NCI-H1436 treated with DMSO at 0.1 percent for 48 hours (cell line): ENCODE data around the gene GALNT11.
"Not testable (repeated sequence)": the region's sequence is repeated elsewhere in the genome, so short reads cannot be mapped to it uniquely, and the experiment has no call there.

ENCODE experiments used
- DNase-seq: peaks from one replicate; lab custom pipeline; 2025; lab: John Stamatoyannopoulos, UW

The GALNT11 gene

DNA sequence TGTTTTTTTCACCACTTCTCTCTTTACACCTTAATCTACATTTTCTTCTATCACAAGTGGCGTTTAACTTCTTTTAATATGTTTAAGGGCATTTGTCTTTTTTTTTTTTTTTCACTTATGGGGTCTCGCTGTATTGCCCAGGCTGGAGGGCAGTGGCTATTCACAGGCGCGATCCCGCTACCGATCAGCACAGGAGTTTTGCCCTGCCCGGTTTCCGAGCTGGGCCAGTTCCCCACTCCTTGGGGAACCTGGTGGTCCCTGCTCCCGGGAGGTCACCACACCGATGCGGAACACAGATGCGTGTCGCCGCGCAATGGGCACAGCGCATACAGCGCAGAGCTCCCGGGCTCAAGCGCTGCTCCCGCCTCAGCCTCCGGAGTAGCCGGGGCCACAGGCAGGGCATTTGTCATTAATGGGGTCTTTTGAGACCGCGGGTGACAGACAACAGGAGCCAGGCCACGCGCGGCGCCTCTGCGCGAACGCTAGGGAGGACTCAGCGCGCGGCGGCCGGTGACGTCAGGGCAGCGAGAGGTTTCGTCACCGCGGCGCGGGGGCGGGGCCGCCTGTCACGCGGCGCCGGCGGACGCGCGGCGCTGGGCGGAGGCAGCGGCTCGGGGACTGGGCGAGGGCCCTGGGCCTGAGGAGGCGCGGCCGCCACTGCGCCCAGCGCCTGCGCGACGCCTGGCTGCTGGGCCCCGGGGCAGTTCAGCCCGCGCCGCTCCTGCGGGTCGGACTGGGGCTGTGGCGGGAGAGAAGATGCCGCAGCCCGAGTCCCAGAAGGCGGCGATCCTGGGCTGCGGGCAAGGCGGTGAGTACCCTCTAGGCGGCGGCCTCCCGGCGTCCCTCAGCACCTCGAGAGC is at the start of gene GALNT11:
Gene GALNT11, plus strand, starts transcription at position 598 of the 860 bp plus-strand sequence. CDS start 68,554 bp downstream, outside the sequence.
- DNase-seq = no peak

GRCh38 chr7:151978616-151979015 is 46.9 kb upstream of the GALNT11 start:
- DNase-seq = no peak

GRCh38 chr7:151981223-151981622 is 44.3 kb upstream of the GALNT11 start:
- DNase-seq = no peak

- no peak for DNase-seq
These were observed 42.7 kb upstream of the GALNT11 start for GRCh38 chr7:151982806-151983205.

GRCh38 chr7:151984612-151985011 is 40.9 kb upstream of the GALNT11 start:
- no peak for DNase-seq

- no peak for DNase-seq
These were observed 37.5 kb upstream of the GALNT11 start for GRCh38 chr7:151987748-151988529.

DNA sequence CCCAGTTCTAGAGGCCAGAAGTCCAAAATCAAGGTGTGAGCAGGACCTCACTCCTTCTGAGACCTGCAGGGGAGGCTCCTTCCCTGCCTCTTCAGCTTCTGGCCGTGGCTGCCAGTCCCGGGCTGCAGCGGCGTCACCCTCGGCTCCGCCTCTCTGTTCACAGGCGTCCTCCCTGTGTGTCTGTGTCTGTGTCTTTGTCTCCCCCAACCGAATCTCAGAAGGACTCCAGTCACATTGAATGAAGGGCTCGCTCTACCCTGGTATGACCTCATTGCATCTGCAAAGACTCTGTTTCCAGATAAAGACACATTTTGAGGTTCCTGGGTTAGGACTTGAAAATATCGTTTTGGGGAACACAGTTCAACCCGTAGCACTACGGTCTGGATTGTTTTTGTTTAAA is 33.1 kb upstream of the GALNT11 start:
- DNase-seq = peak; percentile 10

DNA sequence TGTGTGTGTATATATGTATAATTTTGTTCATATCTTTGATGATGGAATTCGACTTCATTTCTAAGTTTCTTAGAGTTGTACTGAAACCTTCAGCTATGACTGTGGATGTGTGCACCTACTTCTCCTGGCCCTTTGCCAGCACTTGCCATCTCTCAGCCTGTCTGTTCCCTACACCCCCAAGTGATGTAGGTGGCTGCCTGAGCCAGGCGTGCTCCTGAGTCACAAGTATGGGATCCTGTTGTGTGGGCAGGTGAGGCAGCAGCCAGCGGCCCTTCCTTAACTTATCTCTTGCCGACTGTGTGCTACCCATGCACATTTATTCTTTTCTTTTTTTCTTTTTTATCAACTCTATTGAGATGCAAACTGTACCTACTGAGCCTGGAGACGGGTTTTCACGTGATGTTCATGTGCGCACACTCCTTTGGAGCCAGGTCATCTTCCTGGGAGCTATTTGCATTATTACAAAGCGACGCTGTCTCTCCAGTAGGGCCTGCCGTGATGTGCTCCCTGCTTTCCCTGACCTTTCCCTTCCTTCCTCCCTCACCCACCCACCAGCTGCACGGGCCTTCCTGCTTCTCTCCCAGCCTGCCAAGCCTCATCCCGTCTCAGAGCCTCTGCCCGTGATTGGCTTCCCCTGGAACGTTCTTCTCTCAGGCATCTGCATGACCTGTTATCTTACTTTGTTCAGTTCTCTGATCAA is 31.3 kb upstream of the GALNT11 start:
- no peak for DNase-seq

GRCh38 chr7:151999424-152000090 is 25.9 kb upstream of the GALNT11 start:
- no peak for DNase-seq

- no peak for DNase-seq
These were observed 25.3 kb upstream of the GALNT11 start for GRCh38 chr7:152000191-152000590.

- no peak for DNase-seq
These were observed 19.1 kb upstream of the GALNT11 start for GRCh38 chr7:152006336-152006735.

DNA sequence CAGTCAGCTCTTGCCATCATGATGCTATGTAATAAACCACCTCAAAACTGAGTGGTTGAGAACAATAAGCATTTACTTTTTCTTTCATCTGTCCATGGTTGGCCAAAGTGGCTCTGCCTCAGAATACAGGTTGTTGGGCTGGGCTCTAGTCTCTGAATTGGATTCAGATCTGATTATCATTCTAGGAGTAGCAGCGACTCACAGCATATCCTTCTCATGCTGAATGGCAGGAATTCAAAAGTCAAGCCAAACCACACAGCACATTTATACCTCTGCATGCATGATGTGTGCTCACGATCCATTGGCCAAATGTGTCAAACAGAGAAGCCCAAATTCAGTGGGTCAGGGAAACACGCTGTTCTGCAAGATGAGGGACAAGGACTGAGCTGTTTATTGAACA is 13.6 kb upstream of the GALNT11 start:
- DNase-seq = no peak

GRCh38 chr7:152013230-152013629 is 12.2 kb upstream of the GALNT11 start:
- DNase-seq = no peak

DNA sequence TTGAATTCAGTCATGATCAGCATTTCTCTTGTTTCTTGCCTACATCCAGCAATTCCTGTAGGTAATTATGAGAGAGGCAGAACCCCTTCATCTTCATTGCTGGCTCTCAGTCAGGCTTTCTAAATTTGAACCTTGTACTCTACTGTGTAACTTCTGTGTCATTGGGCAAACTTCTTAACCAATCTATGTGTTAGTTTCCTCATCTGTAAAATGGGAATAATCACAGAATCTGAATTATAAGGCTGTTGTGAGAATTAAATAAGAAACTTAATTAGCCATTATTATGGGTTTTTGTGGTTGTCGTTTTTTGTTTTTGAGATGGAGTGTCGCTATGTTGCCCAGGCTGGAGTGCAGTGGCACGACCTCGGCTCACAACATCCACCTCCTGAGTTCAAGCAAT is 11.5 kb upstream of the GALNT11 start:
- no peak for DNase-seq

DNA sequence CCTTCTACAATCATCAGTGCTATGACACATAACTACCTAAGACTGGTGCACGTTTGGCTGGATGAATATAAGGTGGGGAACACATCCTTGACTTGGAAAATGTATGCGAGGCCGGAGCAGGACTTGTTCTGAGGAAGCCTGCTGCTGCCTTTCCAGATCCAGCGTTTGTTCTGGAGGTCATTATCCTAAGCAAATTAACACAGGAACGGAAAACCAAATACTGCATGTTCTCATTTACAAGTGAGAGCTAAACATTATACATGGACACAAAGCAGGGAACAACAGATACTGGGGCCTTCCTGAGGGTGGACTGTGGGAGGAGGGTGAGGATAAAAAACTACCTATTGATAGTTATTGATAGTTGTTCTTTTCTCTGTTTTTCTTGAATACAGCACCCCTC is 10.8 kb upstream of the GALNT11 start:
- no peak for DNase-seq

GRCh38 chr7:152015600-152015999 is 9.9 kb upstream of the GALNT11 start:
- no peak for DNase-seq

- no peak for DNase-seq
These were observed 8.5 kb upstream of the GALNT11 start for GRCh38 chr7:152016947-152017346.

GRCh38 chr7:152017683-152018082 is 7.8 kb upstream of the GALNT11 start:
- not testable (repeated sequence) for DNase-seq

DNA sequence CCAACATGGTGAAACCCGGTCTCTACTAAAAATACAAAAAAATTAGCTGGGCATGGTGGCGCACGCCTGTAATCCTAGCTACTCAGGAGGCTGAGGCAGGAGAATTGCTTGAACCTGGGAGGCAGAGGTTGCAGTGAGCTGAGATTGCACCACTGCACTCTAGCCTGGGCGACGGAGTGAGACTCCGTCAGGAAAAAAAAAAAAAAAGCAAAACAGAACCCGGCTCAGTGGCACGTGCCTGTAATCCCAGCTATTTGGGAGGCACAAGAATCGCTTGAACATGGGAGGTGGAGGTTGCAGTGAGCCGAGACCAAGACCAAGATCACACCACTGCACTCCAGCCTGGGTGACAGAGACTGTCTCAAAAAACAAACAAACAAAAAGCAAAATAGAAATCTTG is 3.7 kb upstream of the GALNT11 start:
- DNase-seq = not testable (repeated sequence)

GRCh38 chr7:152025937-152026890 is 740 bp downstream of the GALNT11 start:
- DNase-seq = no peak
